GM12872 (cell line): ENCODE measurements around the gene PER3.

ENCODE experiments used
- TF ChIP-seq, protein P1 (sequence below): IDR thresholded peaks from 3 replicates; pipeline ENCODE4 v1.5.1; 2011; ENCODE audit warnings: low read depth, mild to moderate bottlenecking, low read length, moderate library complexity; ENCODE audit not compliant: insufficient read depth

Gene PER3

DNA sequence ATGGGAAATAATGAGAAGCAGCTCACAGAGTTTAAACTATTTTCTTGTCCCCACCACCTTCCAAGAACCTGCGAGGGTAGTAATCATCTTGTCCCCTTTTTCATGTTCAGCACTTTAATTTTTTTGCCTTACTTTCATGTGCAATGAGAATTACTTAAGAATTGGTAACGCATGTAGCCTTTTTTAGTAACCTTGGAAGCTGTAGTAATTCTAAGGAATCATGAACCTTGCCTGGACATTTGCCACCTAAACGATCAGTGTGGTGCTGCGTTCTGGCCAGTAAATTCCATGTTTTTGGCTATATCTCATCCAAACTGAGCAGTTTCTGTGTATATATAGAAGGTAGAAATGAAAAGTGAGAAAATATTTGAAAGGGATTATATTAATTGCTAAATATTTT is 16.9 kb upstream of the PER3 start:
- TF ChIP-seq, protein P1, sequence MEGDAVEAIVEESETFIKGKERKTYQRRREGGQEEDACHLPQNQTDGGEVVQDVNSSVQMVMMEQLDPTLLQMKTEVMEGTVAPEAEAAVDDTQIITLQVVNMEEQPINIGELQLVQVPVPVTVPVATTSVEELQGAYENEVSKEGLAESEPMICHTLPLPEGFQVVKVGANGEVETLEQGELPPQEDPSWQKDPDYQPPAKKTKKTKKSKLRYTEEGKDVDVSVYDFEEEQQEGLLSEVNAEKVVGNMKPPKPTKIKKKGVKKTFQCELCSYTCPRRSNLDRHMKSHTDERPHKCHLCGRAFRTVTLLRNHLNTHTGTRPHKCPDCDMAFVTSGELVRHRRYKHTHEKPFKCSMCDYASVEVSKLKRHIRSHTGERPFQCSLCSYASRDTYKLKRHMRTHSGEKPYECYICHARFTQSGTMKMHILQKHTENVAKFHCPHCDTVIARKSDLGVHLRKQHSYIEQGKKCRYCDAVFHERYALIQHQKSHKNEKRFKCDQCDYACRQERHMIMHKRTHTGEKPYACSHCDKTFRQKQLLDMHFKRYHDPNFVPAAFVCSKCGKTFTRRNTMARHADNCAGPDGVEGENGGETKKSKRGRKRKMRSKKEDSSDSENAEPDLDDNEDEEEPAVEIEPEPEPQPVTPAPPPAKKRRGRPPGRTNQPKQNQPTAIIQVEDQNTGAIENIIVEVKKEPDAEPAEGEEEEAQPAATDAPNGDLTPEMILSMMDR, result no peak

- TF ChIP-seq, protein P1, result no peak
Observed at GRCh38 chr1:7768583-7768982, 15.5 kb upstream of the PER3 start.

- TF ChIP-seq, protein P1, result no peak
Observed at GRCh38 chr1:7769673-7770412, 14.2 kb upstream of the PER3 start.

GRCh38 chr1:7770669-7770996 is 13.5 kb upstream of the PER3 start:
- TF ChIP-seq, protein P1, result no peak

DNA sequence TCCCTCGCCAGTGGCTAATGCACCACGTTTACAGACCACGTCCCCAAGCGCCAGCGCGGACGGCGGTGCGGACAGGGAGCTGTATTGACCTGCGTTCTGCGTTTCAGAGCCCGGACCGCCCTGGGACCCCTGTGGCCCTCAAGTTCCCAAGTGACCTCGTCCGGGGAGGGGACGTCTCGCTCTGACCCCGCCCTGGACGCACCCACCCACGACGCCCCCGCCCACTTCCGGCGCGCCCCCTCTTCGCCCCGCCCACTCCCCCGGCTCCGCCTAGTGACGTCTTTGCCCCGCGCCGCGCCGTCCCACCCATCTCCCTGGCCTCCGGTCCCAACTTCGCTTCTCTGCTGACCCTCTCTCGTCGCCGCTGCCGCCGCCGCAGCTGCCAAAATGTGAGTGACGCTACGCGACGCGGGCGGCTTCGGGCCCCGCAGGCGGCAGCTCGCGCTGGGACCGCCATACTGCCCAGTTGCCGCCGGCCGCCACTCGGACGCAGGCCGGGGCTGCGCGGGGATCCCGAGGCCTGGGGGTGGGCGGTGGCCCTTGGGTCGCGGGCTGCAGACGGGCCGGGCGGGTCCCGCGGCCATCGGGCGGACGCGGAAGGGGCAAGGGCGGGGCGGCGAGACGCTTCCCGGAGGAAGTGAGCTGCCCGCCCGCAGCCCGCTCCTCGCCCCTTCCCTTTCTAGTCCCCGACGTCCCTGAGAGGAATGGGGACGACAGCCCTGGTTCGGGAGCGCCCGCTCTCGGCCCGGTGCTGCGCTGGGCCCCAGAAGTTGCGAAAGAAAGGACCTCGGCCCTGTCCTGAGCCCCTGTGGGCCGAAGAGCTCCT is 12.9 kb upstream of the PER3 start, which contains the start of gene VAMP3:
Gene VAMP3 (plus strand): TSS at position 300 of the 826 bp plus-strand sequence. CDS start 88 bp downstream, at position 388.
- TF ChIP-seq, protein P1, result no peak

DNA sequence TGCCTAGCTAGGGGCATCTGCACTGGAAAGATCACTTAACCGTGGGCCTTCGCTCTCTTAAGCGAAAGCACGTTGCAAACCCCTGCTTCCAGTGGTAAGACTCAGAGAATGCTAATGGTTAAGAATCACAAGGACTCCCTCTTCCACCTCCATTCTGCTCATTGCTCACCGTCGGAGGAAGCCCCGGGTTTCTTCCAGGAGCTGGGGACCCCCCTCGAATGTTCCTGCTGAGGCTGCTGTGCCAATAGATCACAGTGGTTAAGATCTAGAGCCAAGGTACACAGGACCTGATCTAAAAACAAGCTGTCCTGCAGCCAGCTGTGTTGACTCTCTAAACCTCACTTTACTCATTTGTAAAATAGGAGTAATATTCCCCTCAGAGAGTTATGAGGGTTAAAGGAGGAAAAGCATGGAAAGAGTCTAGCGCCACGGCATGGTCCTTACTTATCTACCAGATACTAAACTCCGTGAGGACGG is 12.2 kb upstream of the PER3 start:
- TF ChIP-seq, protein P1, result no peak

DNA sequence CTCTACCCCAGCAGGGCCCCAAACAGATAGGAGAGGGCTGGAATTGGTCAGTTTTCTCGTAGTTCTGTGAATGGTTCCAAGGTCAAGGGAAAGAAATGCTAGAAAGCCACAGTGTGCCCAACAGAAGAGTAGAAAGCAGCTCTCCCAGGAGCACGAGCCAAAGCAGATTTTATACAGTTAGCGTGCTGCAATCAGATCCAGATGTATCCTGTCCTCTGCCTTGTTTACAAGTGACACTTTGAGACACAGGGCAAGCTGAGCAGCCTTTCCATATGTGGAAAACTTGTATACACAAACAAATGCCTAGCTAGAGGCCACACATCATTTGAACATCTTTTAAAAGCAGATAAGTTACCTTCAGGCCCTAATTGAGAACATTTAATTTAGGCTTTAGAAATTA is 6.5 kb upstream of the PER3 start:
- TF ChIP-seq, protein P1, result no peak
